Progenitor cell of endocrine pancreas (in vitro differentiated cells): ENCODE results near the gene PRR14L. TPM values are rescaled to one million over a fixed set of nuclear protein-coding genes. Genes with fewer than 3 reads are reported as not detected.
"Not testable (repeated sequence)": the region's sequence is repeated elsewhere in the genome, so short reads cannot be mapped to it uniquely, and the experiment has no call there.

ENCODE experiments used
- DNase-seq: peaks from one replicate; pipeline ENCODE4 v3.0.0; 2021; ENCODE audit warnings: low spot score; ENCODE audit not compliant: unreplicated experiment
- H3K27ac Mint-ChIP-seq: 2 replicates; pipeline ENCODE4 v1.8.0; 2021; ENCODE audit warnings: mild to moderate bottlenecking, moderate library complexity, mixed read lengths
- H3K27me3 Mint-ChIP-seq: 2 replicates; pipeline ENCODE4 v1.8.0; 2021; ENCODE audit warnings: mixed read lengths
- H3K36me3 Mint-ChIP-seq: 2 replicates; pipeline ENCODE4 v1.8.0; 2022; ENCODE audit warnings: mixed read lengths; ENCODE audit not compliant: insufficient read depth
- H3K4me1 Mint-ChIP-seq: 2 replicates; pipeline ENCODE4 v1.8.0; 2021; ENCODE audit warnings: low read depth, mixed read lengths
- H3K4me3 Mint-ChIP-seq: 2 replicates; pipeline ENCODE4 v1.8.0; 2021; ENCODE audit warnings: low read depth, mild to moderate bottlenecking, moderate library complexity, mixed read lengths
- H3K9me3 Mint-ChIP-seq: 2 replicates; pipeline ENCODE4 v1.8.0; 2021; ENCODE audit warnings: low read depth, mixed read lengths
- total RNA-seq: library from RNA; stranded (reverse); gene quantifications from 2 replicates; pipeline ENCODE4 v1.2.1, GENCODE V29; 2021
- TF ChIP-seq, protein P1 (sequence below): fragments of 200-600 bp; sonication (generic); IDR thresholded peaks from one replicate; pipeline ENCODE4 v1.5.0; 2021; ENCODE audit warnings: antibody characterized with exemption, mild to moderate bottlenecking; ENCODE audit not compliant: unreplicated experiment

The PRR14L gene
- total RNA-seq, 1 donor from 2014 or later, result 87.2 TPM

DNA sequence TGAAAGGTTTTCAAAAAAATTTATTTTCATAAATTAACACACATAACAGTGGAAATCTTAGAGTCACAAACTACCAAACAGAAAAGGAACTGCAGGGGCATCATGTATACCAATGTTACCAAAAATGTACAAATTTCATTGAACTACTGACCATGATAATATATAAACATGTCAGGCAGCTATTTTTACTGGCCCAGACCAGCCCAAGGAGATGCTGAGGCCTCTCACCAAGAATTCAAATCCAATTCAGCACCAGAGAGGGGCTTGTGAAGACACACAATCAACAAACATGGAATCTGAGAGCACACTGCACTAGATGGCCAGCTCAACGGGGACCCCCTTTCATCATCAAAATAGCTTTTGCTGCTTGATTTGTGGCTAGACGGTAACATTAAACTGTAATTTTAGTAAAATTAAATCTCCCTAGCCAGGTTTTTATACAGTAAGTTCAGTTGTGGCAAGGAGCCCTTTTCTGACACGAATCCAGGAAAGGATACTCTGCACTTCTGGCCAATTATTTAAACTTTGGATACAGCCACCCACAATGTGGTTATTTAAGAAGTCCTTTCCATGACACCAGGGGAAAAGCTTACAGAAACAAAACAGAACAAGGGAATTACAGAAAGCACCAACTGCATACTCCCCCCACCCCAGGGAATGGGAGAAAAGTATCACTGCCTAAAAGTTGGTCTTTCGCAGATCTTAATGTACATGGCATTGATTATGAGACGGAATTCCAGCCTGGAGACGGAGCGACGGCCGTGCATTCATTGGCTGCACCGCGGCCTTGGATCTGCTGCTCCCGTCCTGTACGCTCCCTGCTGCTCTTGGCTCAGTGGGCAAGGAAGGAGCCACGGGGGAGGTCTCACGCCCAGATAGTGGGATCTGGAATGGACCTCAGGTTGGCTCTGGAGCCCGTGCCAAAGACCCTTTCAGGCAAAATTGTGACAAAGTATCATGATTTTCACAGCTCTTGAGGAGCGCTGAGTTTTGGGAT is 68.3 kb downstream of the PRR14L start:
- DNase-seq, result no peak
- no peaks in the 10 kb centered on the region for H3K4me1 Mint-ChIP-seq
- no peaks in the 10 kb centered on the region for H3K27me3 Mint-ChIP-seq
- TF ChIP-seq, protein P1, sequence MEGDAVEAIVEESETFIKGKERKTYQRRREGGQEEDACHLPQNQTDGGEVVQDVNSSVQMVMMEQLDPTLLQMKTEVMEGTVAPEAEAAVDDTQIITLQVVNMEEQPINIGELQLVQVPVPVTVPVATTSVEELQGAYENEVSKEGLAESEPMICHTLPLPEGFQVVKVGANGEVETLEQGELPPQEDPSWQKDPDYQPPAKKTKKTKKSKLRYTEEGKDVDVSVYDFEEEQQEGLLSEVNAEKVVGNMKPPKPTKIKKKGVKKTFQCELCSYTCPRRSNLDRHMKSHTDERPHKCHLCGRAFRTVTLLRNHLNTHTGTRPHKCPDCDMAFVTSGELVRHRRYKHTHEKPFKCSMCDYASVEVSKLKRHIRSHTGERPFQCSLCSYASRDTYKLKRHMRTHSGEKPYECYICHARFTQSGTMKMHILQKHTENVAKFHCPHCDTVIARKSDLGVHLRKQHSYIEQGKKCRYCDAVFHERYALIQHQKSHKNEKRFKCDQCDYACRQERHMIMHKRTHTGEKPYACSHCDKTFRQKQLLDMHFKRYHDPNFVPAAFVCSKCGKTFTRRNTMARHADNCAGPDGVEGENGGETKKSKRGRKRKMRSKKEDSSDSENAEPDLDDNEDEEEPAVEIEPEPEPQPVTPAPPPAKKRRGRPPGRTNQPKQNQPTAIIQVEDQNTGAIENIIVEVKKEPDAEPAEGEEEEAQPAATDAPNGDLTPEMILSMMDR, result no peak
- H3K4me3 Mint-ChIP-seq, result no peak overlapping the region
- no peaks in the 10 kb centered on the region for H3K9me3 Mint-ChIP-seq
- H3K36me3 Mint-ChIP-seq, result peaks cover 12% of the 10 kb centered on the region
- H3K27ac Mint-ChIP-seq, result no peak overlapping the region

DNA sequence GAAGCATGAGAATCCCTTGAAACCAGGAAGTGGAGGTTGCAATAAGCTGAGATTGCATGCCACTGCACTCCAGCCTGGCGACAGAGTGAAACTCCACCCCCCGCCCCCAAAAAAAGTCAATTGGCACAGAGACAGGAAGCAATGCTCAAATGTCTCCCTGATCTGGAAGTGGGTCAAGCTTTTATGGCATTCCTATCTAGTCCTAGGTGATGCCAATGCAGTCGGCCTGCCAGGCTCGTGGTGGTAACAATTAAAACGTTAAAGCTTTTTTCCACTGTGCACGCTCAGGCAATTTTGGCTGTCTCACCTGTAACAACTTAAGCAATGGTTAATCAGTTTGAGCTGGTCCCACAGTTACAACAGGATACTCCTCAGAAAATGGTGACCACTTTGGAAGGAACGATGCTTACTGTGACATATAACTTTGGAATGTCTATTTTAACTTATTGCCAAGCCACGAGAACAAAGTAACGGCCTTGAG is 69.0 kb downstream of the PRR14L start:
- no peak for DNase-seq
- no peaks in the 10 kb centered on the region for H3K4me1 Mint-ChIP-seq
- H3K27ac Mint-ChIP-seq, result no peak overlapping the region
- no peaks in the 10 kb centered on the region for H3K9me3 Mint-ChIP-seq
- H3K36me3 Mint-ChIP-seq, result peaks cover 12% of the 10 kb centered on the region
- H3K4me3 Mint-ChIP-seq, result no peak overlapping the region
- H3K27me3 Mint-ChIP-seq, result no peaks in the 10 kb centered on the region
- TF ChIP-seq, protein P1, result no peak

DNA sequence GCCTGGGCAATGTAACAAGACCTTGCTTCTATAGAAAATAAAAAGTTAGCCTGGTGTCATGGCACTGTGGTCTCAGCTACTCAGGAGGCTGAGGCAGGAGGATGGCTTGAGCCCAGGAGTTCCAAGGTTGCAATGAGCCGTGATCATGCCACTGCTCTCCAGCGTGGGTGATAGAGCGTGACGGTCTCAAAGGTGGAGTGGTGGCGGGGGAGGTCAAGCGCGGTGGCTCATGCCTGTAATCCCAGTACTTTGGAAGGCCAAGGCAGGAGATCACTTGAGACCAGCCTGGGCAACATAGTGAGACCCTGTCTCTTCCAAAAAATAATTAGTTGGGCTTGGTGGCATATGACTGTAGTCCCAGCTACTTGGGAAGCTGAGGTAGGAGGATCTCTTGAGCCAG is 71.2 kb downstream of the PRR14L start:
- TF ChIP-seq, protein P1, result no peak
- DNase-seq, result no peak
- no peaks in the 10 kb centered on the region for H3K4me1 Mint-ChIP-seq
- H3K9me3 Mint-ChIP-seq, result no peaks in the 10 kb centered on the region
- no peak overlapping the region for H3K4me3 Mint-ChIP-seq
- no peak overlapping the region for H3K27ac Mint-ChIP-seq
- peaks cover 1% of the 10 kb centered on the region for H3K36me3 Mint-ChIP-seq
- H3K27me3 Mint-ChIP-seq, result no peaks in the 10 kb centered on the region

DNA sequence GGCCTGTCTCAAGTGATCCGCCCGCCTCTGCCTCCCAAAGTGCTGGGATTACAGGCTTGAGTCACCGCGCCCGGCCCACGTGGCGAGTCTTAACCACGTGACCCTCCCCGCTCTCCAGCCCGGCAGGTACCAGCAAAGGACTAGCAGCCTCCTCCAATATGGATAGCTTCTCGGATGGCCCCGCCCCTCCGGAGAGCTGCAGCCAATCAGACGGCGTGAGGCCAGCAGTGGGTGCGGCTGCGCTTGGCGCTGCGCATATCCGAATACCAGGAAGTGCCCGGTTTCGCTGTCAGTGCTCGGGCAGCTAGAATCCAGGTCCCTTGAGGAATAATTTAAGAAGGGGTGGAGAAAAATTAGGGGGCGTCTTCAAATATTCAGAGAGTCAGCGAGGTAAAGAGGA is 73.2 kb downstream of the PRR14L start:
- Mint-ChIP-seq H3K9me3 (no peaks in the 10 kb centered on the region), H3K4me1 (no peaks in the 10 kb centered on the region), H3K36me3 (peaks cover 1% of the 10 kb centered on the region), H3K27me3 (no peaks in the 10 kb centered on the region), H3K4me3 (peak overlapping the region; percentile 78), H3K27ac (peak overlapping the region; percentile 92)
- DNase-seq, result peak; percentile 73
- TF ChIP-seq, protein P1, result no peak

DNA sequence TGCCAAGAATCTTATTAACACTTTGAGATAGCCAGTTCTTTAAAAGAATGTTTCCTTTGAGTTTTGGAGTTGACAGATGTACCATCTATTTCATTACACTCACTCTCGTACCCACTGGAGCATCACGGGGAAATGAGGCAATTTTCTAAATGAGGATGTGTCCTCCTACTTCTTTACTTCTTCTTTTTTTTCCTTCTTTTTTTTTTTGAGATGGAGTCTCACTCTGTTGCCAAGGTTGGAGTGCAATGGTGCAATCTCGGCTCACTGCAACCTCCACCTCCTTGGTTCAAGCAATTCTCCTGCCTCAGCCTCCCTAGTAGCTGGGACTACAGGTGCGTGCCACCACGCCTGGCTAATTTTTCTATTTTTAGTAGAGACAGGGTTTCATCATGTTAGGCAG is 75.7 kb downstream of the PRR14L start:
- not testable (repeated sequence) for H3K36me3 Mint-ChIP-seq, H3K27me3 Mint-ChIP-seq, H3K27ac Mint-ChIP-seq, H3K9me3 Mint-ChIP-seq, DNase-seq, H3K4me3 Mint-ChIP-seq, H3K4me1 Mint-ChIP-seq

DNA sequence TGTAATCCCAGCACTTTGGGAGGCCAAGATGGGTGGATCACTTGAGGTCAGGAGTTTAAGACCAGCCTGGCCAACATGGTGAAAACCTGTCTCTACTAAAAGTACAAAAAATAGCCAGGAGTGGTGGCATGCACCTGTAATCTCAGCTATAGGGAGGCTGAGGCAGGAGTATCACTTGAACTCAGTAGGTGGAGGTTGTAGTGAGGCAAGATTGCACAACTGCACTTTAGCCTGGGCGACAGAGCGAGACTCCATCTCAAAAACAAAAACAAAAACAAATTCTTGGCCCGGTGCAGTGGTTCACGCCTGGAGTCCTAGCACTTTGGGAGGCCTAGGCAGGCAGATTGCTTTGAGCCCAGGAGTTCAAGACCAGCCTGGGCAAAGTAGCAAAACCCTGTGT is 81.1 kb downstream of the PRR14L start:
- DNase-seq, H3K27ac Mint-ChIP-seq, H3K27me3 Mint-ChIP-seq, H3K4me3 Mint-ChIP-seq, H3K9me3 Mint-ChIP-seq, H3K4me1 Mint-ChIP-seq, H3K36me3 Mint-ChIP-seq: not testable (repeated sequence)
